ENCODE results near the gene CCT5. TPM values are rescaled to one million over a fixed set of nuclear protein-coding genes. Genes with fewer than 3 reads are reported as not detected.

CCT5 gene
- polyA plus RNA-seq (2013, experiment 1 of 2; ENCODE audit: insufficient read length) = 280 TPM
- 296 TPM for polyA plus RNA-seq (2013, experiment 2 of 2; ENCODE audit: insufficient read length)

- peak; percentile 99 for DNase-seq
These were observed at the start of gene CCT5 for GRCh38 chr5:10249948-10250805. TSS of gene CCT5 (plus strand) at chr5:10250280. CDS start at chr5:10250341, 61 bp downstream.

GRCh38 chr5:10201223-10201868 lies 48.7 kb upstream of the CCT5 start:
- peak; percentile 5 for DNase-seq

GRCh38 chr5:10202089-10202910 lies 47.8 kb upstream of the CCT5 start:
- DNase-seq = no peak

- no peak for DNase-seq
These were observed 41.1 kb upstream of the CCT5 start for GRCh38 chr5:10209004-10209403.

GRCh38 chr5:10213316-10213715 lies 36.8 kb upstream of the CCT5 start:
- no peak for DNase-seq

GRCh38 chr5:10214041-10214440 lies 36.0 kb upstream of the CCT5 start:
- peak; percentile 16 for DNase-seq

- no peak for DNase-seq
These were observed 34.7 kb upstream of the CCT5 start for GRCh38 chr5:10215366-10215765.

GRCh38 chr5:10216107-10216506 lies 34.0 kb upstream of the CCT5 start:
- DNase-seq = no peak

- no peak for DNase-seq
These were observed 31.4 kb upstream of the CCT5 start for GRCh38 chr5:10218658-10219057.

DNA sequence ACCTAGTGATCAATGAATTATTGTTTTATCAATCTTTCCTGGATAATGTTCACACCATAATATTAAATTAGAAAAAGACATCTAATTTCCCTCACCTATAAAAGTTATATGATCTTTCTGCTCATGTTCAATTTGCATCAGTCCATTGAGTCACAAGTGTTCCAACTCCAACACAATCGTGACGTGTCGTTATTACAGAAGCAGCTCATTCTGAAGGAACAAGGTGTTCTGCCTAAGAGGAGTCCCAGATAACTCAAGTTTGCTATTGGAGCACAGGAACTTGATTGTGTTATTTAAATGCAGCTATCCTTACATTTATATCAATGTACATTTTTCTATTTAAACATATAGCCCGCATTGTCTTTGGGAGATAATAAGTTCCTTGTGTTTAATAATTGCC lies 31.0 kb upstream of the CCT5 start:
- no peak for DNase-seq

DNA sequence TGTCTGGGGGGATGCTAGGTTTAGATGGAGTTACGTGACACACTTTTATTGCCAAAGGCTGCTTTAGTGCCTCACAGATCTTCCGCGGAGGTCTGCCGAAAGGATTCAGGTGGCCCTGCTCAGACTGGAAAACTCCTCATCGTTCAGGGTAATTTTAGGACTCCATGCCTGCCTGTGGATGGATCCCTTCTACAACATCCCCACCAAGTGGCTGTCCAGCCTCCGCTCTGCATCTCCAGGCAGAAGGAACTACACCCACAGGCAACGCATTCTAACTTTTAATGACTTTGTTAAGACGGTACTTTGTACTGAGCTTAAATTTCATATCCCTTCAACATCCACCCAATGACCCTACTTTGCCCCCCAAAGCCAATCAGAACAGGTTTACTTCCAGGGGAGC lies 29.8 kb upstream of the CCT5 start:
- DNase-seq = no peak

DNA sequence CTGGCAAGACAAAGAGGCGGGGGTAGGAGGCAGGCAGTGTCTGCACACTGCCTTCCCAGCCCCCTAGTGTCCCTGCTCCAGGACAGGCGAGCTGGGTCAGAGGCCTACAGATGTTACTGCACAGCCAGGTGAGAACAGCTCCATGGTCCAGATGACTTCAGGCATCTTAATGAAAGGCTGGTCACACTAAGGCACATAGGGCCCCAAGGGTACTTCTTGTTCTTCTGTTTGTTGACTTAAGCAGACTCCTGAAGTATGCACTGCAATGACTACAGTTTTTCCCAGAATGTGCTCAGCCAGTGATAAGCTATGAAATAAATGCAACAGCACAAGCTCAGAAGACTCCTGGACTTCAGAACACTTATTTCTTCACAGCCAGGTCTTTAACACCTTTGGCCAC lies 27.8 kb upstream of the CCT5 start:
- DNase-seq = no peak

DNA sequence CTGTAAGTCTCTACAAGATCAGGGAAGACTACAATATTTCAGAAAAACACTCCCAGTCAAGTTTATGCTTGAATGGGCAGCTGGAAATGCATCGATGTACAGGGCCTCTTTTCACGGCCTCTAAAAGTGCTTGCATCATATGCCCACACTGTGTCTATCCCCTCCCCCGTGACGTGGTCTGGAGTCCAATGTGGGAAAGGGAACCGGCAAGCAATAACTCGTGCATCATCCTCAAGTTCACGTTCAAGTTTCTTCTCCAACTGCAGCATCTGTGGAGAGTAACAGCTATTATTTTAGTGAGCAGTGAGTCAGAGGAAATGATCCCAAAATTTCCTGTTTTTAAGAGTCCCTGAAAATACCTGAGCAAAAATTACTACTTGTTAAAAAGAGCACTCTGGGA lies 22.7 kb upstream of the CCT5 start:
- peak; percentile 68 for DNase-seq

- no peak for DNase-seq
These were observed 21.8 kb upstream of the CCT5 start for GRCh38 chr5:10228288-10228687.

DNA sequence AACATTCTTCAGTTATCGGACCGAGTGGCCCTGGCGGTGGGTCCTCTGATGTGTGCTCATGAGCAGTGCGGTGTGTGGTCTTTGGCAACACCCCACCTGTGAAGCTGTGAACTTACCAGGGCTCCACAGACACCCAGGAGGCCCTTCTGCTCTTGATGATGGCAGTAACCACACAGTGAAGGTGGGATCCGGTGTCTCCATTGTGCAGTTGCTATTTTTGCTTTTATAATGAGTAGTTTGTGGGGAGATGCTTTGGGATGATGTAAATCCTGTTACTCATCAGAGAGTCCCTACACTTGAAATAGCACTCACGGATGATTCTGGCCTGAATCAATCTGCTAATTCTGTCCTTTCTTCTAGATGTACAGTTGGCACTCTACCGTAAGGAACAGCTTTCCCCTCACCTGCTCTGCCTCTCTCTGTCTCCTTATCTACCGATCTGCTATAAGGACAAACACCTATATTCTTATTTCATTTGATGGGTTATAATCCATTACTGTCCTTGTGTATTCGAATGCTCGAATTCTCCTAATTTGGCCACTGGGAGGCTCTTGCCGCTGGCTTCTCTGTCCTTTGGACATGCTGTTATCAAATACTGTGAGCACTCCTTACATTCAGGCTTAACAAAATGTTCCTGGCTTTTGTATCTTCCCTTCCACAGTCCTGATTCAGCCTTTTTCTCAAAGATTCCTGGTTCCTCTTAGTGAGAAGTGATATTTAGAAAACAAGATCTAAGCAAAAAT lies 20.6 kb upstream of the CCT5 start:
- DNase-seq = peak; percentile 78

DNA sequence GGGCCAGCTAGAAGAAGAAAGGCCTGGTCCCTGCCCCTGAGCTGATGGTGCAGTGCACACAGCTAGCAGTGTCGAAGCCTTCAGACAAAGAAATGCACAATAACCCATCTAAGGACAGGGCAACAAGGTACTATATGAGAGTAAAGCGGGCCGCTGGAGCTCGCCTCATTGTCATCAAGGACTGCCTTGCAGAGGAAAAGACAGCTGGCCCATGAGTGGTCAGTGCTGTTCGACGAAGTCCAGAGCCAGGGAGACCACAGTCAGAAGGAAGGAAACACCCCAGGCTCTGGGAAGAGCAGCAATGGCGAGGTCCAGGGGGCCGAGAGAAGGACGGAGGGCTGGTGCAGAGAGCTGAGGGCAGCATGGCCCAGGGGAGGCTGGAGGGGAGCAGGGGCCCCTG lies 17.7 kb upstream of the CCT5 start:
- DNase-seq = no peak

DNA sequence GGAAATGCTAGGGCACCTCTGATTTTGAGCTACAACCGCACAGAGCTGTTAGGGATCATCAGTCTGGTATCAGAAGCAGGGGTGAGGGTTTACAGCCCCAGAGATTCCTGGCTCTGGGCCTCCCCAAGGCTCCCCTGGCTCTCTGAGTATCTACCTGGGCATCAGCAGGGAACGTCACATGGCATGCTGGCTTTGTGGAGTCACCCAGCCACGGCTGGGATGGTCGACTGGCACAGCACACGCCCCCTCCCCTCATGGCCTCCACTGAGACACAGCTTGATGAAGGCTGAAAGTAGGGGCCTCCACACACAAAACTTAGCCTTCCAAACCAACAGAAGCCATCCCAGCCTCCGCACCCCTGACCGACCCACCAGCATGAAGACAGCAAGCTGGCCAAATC lies 17.1 kb upstream of the CCT5 start:
- DNase-seq = no peak

GRCh38 chr5:10233505-10233904 lies 16.6 kb upstream of the CCT5 start:
- peak; percentile 95 for DNase-seq

DNA sequence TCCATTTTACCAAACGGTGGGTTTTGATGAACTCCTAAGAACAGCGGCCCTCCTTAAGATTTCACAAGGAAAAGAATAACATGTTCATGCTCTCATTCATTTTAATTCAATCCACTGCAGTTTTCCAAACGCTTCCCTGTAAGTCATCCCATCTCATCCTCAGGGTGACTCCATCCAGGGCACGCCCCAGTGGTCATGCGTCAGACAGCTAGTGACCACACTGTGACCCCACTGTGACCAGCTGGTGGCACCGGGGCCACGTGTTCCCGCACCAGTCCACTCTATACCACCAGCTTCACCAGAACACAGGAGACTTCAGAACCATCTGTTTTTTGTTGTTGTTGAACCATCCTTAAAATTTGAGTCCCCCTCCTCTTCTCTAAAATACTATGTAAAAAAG lies 14.7 kb upstream of the CCT5 start:
- no peak for DNase-seq

DNA sequence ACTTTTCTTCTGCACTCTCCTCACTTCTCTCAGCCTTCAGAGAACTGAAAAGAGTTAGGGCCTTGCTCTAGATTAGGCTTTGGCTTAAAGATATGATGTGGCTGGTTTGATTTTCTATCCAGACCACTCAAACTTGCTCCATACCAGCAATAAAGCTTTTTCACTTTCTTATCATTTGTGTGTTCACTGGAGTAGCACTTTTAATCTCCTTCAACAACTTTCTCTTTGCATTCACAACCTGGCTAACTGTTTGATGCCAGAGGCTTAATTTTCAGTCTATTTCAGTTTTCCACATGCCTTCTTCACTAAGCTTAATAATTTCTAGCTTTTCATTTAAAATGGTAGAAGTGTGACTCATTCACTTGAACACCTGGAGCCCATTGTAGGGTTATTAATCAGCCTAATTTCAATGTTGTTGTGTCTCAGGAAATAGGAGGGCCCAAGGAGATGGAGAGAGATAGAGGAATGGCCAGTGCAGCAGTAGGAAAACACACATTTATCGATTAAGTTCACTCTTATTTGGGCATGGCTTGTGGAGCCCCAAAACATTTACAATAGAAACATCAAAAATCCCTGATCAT lies 6.3 kb upstream of the CCT5 start:
- no peak for DNase-seq

DNA sequence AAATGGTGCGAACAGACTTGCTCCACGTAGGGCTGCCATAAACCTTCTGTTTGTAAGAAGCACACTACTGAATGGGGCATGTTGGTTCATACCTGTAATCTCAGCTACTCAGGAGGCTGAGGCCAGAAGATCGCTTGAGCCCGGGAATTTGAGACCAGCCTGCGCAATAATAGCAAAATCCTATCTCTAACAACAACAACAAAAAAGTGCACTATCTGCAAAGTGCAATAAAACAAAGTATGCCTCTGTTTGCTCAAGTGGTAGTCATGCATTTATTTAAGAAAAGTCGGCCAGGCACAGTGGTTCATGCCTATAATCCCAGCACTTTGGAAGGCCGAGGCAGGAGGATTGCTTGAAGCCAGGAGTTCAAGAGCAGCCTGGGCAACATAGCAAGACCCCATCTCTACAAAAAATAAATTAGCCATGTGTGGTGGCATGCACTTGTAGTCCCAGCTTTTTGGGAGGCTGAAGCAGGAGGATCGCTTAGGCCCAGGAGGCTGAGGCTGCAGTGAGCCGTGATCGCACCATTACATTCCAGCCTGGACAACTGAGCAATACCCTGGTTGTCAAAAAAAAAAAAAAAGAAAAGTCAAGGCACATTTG lies 5.6 kb upstream of the CCT5 start:
- DNase-seq = no peak

- no peak for DNase-seq
These were observed 3.3 kb upstream of the CCT5 start for GRCh38 chr5:10246761-10247160.

All from fibroblast of skin of abdomen (primary cell).